WTC11 (cell line): ENCODE data around the gene IQGAP2. TPM values are rescaled to one million over a fixed set of nuclear protein-coding genes. Genes with fewer than 3 reads are reported as not detected.

Source experiments
- ATAC-seq: fragments of 200-7000 bp; cut with Tn5 transposase; 2 replicates; pipeline ENCODE4 v1.10.0; 2021; ENCODE audit warnings: mild to moderate bottlenecking, moderate library complexity
- CTCF ChIA-PET: fragments of 300-600 bp; sonication (Branson Sonifier 250); formaldehyde crosslinking; loops from one replicate; lab custom pipeline; 2021; ENCODE audit warnings: antibody characterized with exemption; lab: Charles Lee
- POLR2A ChIA-PET: fragments of 350-600 bp; sonication (Branson Sonifier 250); formaldehyde crosslinking; loops from one replicate; lab custom pipeline; 2021; ENCODE audit warnings: antibody characterized with exemption; lab: Charles Lee
- DNase-seq: peaks from one replicate; pipeline ENCODE4 v3.0.0; 2021; ENCODE audit warnings: low spot score
- H3K27ac Mint-ChIP-seq: 2 replicates; pipeline ENCODE4 v1.8.0; 2021; ENCODE audit warnings: mixed read lengths
- H3K27me3 Mint-ChIP-seq: 2 replicates; pipeline ENCODE4 v1.8.0; 2021; ENCODE audit warnings: low read depth, mild to moderate bottlenecking, moderate library complexity, mixed read lengths
- H3K36me3 Mint-ChIP-seq: 2 replicates; pipeline ENCODE4 v1.8.0; 2021; ENCODE audit warnings: mixed read lengths
- H3K4me1 Mint-ChIP-seq: 2 replicates; pipeline ENCODE4 v1.8.0; 2022; ENCODE audit warnings: mixed read lengths
- H3K4me3 Mint-ChIP-seq: 2 replicates; pipeline ENCODE4 v1.8.0; 2021; ENCODE audit warnings: mild to moderate bottlenecking, moderate library complexity, mixed read lengths
- H3K9me3 Mint-ChIP-seq: 2 replicates; pipeline ENCODE4 v1.8.0; 2021; ENCODE audit warnings: mixed read lengths
- CTCF ChIP-seq: fragments of 200-600 bp; IDR thresholded peaks from 2 replicates; pipeline ENCODE4 v1.8.0; 2022; ENCODE audit warnings: antibody characterized with exemption
- FOXK1 ChIP-seq: sonication (generic); formaldehyde crosslinking; IDR thresholded peaks from 2 replicates; pipeline ENCODE4 v1.8.0; 2022; ENCODE audit warnings: mild to moderate bottlenecking, moderate library complexity, missing genetic modification reagents
- FOXP4 ChIP-seq: sonication (generic); formaldehyde crosslinking; IDR thresholded peaks from 2 replicates; pipeline ENCODE4 v1.8.0; 2022; ENCODE audit warnings: mild to moderate bottlenecking, missing genetic modification reagents
- GTF2I ChIP-seq: fragments of 250-450 bp; sonication (Bioruptor Pico); conservative IDR thresholded peaks from 2 replicates; pipeline ENCODE4 v1.4.0; 2021; ENCODE audit warnings: mild to moderate bottlenecking
- KAT7 ChIP-seq: sonication (generic); formaldehyde crosslinking; IDR thresholded peaks from 2 replicates; pipeline ENCODE4 v1.8.1; 2023; ENCODE audit warnings: missing genetic modification reagents, mild to moderate bottlenecking, borderline replicate concordance
- NFYB ChIP-seq: sonication (generic); formaldehyde crosslinking; conservative IDR thresholded peaks from 2 replicates; pipeline ENCODE4 v1.8.0; 2022; ENCODE audit warnings: low read depth, missing genetic modification reagents
- PRRX2 ChIP-seq: fragments of 250-450 bp; sonication (Bioruptor Pico); IDR thresholded peaks from 2 replicates; pipeline ENCODE4 v1.8.0; 2021; ENCODE audit warnings: mild to moderate bottlenecking
- RELA ChIP-seq: sonication (generic); formaldehyde crosslinking; IDR thresholded peaks from 2 replicates; pipeline ENCODE4 v1.8.1; 2022; ENCODE audit warnings: missing genetic modification reagents, mild to moderate bottlenecking, borderline replicate concordance
- SMAD4 ChIP-seq: sonication (generic); formaldehyde crosslinking; IDR thresholded peaks from 2 replicates; pipeline ENCODE4 v1.8.0; 2022; ENCODE audit warnings: mild to moderate bottlenecking, missing genetic modification reagents
- SOX15 ChIP-seq: fragments of 250-450 bp; sonication (Bioruptor Pico); IDR thresholded peaks from 2 replicates; pipeline ENCODE4 v1.9.0; 2021; ENCODE audit warnings: mild to moderate bottlenecking
- STAT6 ChIP-seq: sonication (generic); formaldehyde crosslinking; conservative IDR thresholded peaks from 2 replicates; pipeline ENCODE4 v1.8.1; 2023; ENCODE audit warnings: mild to moderate bottlenecking, low read depth, missing genetic modification reagents, moderate library complexity
- TEAD1 ChIP-seq: sonication (generic); formaldehyde crosslinking; IDR thresholded peaks from 2 replicates; pipeline ENCODE4 v1.8.0; 2022; ENCODE audit warnings: mild to moderate bottlenecking, missing genetic modification reagents
- ZNF121 ChIP-seq: sonication (generic); formaldehyde crosslinking; IDR thresholded peaks from 2 replicates; pipeline ENCODE4 v1.8.0; 2023; ENCODE audit warnings: missing genetic modification reagents
- ZNF219 ChIP-seq: sonication (generic); formaldehyde crosslinking; IDR thresholded peaks from 2 replicates; pipeline ENCODE4 v1.8.0; 2023; ENCODE audit warnings: missing genetic modification reagents, mild to moderate bottlenecking, borderline replicate concordance
- ZNF281 ChIP-seq: sonication (generic); formaldehyde crosslinking; IDR thresholded peaks from 2 replicates; pipeline ENCODE4 v1.8.0; 2023; ENCODE audit warnings: mild to moderate bottlenecking, missing genetic modification reagents
- ZNF317 ChIP-seq: sonication (generic); formaldehyde crosslinking; IDR thresholded peaks from 2 replicates; pipeline ENCODE4 v1.8.1; 2023; ENCODE audit warnings: low read depth, mild to moderate bottlenecking, moderate library complexity, missing genetic modification reagents, borderline replicate concordance
- ZNF396 ChIP-seq: fragments of 250-450 bp; sonication (Bioruptor Pico); IDR thresholded peaks from 2 replicates; pipeline ENCODE4 v1.8.0; 2021; ENCODE audit warnings: mild to moderate bottlenecking, moderate library complexity, borderline replicate concordance
- ZNF423 ChIP-seq: fragments of 250-450 bp; sonication (Bioruptor Pico); IDR thresholded peaks from 2 replicates; pipeline ENCODE4 v2.1.2; 2022; ENCODE audit warnings: mild to moderate bottlenecking, moderate library complexity
- ZNF512 ChIP-seq: sonication (generic); formaldehyde crosslinking; IDR thresholded peaks from 2 replicates; pipeline ENCODE4 v1.8.1; 2022; ENCODE audit warnings: missing genetic modification reagents, borderline replicate concordance
- total RNA-seq: library from RNA; stranded (reverse); gene quantifications from 3 replicates; pipeline ENCODE4 v1.2.3, GENCODE V29; 2021

The IQGAP2 gene
- total RNA-seq, 1 experiment from 2014 or later = 70.6 TPM

- H3K9me3 Mint-ChIP-seq = no peaks in the 10 kb centered on the region
- H3K4me1 Mint-ChIP-seq = no peaks in the 10 kb centered on the region
- H3K27me3 Mint-ChIP-seq = no peaks in the 10 kb centered on the region
- H3K36me3 Mint-ChIP-seq = peaks cover 12% of the 10 kb centered on the region; the same call in 1 of the 2 replicates
- no peak overlapping the region for H3K27ac Mint-ChIP-seq
- ChIA-PET POLR2A (no interaction called here), CTCF (no interaction called here)
- H3K4me3 Mint-ChIP-seq = no peak overlapping the region
- ATAC-seq = no peak
- TF ChIP-seq NFYB (CRISPR knock-in tag) (no peak), SMAD4 (CRISPR knock-in tag) (no peak), SOX15 (CRISPR knock-in tag) (no peak), ZNF512 (CRISPR knock-in tag) (no peak)
- no peak for DNase-seq
Measured at GRCh38 chr5:76685704-76686103, 282.6 kb downstream of the IQGAP2 start.

- DNase-seq = no peak
- POLR2A ChIA-PET = no interaction called here
- no peak overlapping the region for H3K27ac Mint-ChIP-seq
- CTCF ChIA-PET = interaction anchor here (1.5 kb wide), 1 partner anchor 87 kb away, joined by 4 read pairs; no protein-coding TSS in a partner anchor
- TF ChIP-seq TEAD1 = no peak
- TF ChIP-seq PRRX2 (CRISPR knock-in tag) = no peak
- TF ChIP-seq FOXK1 (CRISPR knock-in tag) = no peak
- TF ChIP-seq FOXP4 (CRISPR knock-in tag) = no peak
- no peak for TF ChIP-seq ZNF121 (CRISPR knock-in tag)
- no peak for TF ChIP-seq ZNF219
- TF ChIP-seq ZNF317 (CRISPR knock-in tag) = no peak
- no peak for TF ChIP-seq ZNF423 (CRISPR knock-in tag)
- no peaks in the 10 kb centered on the region for H3K4me1 Mint-ChIP-seq
- no peak for ATAC-seq
- no peaks in the 10 kb centered on the region for H3K27me3 Mint-ChIP-seq
- no peak overlapping the region for H3K4me3 Mint-ChIP-seq
- no peaks in the 10 kb centered on the region for H3K9me3 Mint-ChIP-seq
- peaks cover 12% of the 10 kb centered on the region; the same call in 1 of the 2 replicates for H3K36me3 Mint-ChIP-seq
Measured at GRCh38 chr5:76688212-76688611, 285.1 kb downstream of the IQGAP2 start.

- no peaks in the 10 kb centered on the region for H3K9me3 Mint-ChIP-seq
- H3K4me1 Mint-ChIP-seq = no peaks in the 10 kb centered on the region
- ATAC-seq (no peak), DNase-seq (no peak)
- ChIA-PET POLR2A (no interaction called here), CTCF (interaction anchor here (1.5 to 2.2 kb wide), 2 partner anchors 86 kb away, joined by 4 to 7 read pairs; no protein-coding TSS in a partner anchor)
- H3K4me3 Mint-ChIP-seq = no peak overlapping the region
- no peak overlapping the region for H3K27ac Mint-ChIP-seq
- no peaks in the 10 kb centered on the region for H3K27me3 Mint-ChIP-seq
- H3K36me3 Mint-ChIP-seq = peaks cover 12% of the 10 kb centered on the region; the same call in 1 of the 2 replicates
- TF ChIP-seq KAT7 (CRISPR knock-in tag) (no peak), FOXP4 (CRISPR knock-in tag) (no peak), ZNF281 (CRISPR knock-in tag) (no peak), STAT6 (CRISPR knock-in tag) (no peak), GTF2I (CRISPR knock-in tag) (no peak), PRRX2 (CRISPR knock-in tag) (no peak), ZNF396 (CRISPR knock-in tag) (no peak), RELA (no peak), SOX15 (CRISPR knock-in tag) (no peak), CTCF (no peak)
Measured at GRCh38 chr5:76688836-76689235, 285.8 kb downstream of the IQGAP2 start.
